Gastrocnemius medialis (tissue), 4 donors: ENCODE measurements around the gene ADD3.
"Not testable (repeated sequence)": the region's sequence is repeated elsewhere in the genome, so short reads cannot be mapped to it uniquely, and the experiment has no call there.

Source experiments
- CTCF ChIP-seq, 5 experiments: fragments of 450-650 bp in 3 of 5; fragments of 200-600 bp in 2 of 5; sonication (generic) in 2 of 5; IDR thresholded peaks in 4 of 5; conservative IDR thresholded peaks in 1 of 5; 1 replicate in 4 of 5; 2 replicates in 1 of 5; pipeline ENCODE4 v1.5.1; 2016 to 2019; ENCODE audit warnings: antibody characterized with exemption in 5 of 5, mild to moderate bottlenecking in 3 of 5, moderate library complexity in 3 of 5
- POLR2A ChIP-seq, 2 donors: fragments of 450-650 bp; IDR thresholded peaks; one replicate each; pipeline ENCODE4 v1.6.1; 2017; ENCODE audit warnings: antibody characterized with exemption in 2 of 2, mild to moderate bottlenecking in 2 of 2, moderate library complexity in 2 of 2

GRCh38 chr10:110048145-110048544 lies 40.4 kb downstream of the ADD3 start:
- not testable (repeated sequence) for TF ChIP-seq POLR2A (IDR thresholded peaks at IDR 0.05); CTCF (IDR thresholded peaks at IDR 0.05 in 4 of 5, conservative IDR thresholded peaks at IDR 0.05 in 1 of 5)
